ENCODE results near the gene SH3BP4. TPM values are rescaled to one million over a fixed set of nuclear protein-coding genes. Genes with fewer than 3 reads are reported as not detected.

The SH3BP4 gene
- total and polyA plus RNA-seq, 2 of the 8 experiments (the other 6 are each of a cell fraction or from before 2014, with no cell fraction given), result 28.3 to 35.4 TPM

- TF ChIP-seq PHF8 (conservative IDR thresholded peaks at IDR 0.05; ENCODE audit: low read depth, low read length), result no peak
- TF ChIP-seq POLR2AphosphoS5 (IDR thresholded peaks at IDR 0.05; ENCODE audit: low read depth, low read length), result no peak
These were observed 18.3 kb downstream of the SH3BP4 start (continued) for GRCh38 chr2:234970099-234970440.
